Measurements from ENCODE around the gene ATP1A1.

ATP1A1 gene

GRCh38 chr1:116392717-116393404, 19.8 kb downstream of the ATP1A1 start:
- no peak for DNase-seq

- DNase-seq: no peak
Measured at GRCh38 chr1:116393792-116394191, 20.7 kb downstream of the ATP1A1 start.

- DNase-seq: no peak
Measured at GRCh38 chr1:116394270-116394669, 21.2 kb downstream of the ATP1A1 start.

- DNase-seq: no peak
Measured at GRCh38 chr1:116396769-116397168, 23.7 kb downstream of the ATP1A1 start.

DNA sequence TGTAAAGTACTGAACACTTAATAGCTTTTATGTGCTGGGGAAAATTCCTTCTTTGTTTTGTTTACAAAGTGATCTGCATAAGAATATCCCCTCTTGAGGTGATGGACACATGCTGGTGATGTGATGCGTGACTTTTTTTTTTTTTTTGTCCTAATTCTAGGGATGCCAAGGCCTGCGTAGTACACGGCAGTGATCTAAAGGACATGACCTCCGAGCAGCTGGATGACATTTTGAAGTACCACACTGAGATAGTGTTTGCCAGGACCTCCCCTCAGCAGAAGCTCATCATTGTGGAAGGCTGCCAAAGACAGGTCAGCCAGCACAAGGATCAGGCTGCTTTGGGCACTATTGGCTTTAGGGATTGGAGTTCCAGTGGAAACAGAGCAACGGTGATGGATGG, 24.7 kb downstream of the ATP1A1 start:
- DNase-seq: no peak

DNA sequence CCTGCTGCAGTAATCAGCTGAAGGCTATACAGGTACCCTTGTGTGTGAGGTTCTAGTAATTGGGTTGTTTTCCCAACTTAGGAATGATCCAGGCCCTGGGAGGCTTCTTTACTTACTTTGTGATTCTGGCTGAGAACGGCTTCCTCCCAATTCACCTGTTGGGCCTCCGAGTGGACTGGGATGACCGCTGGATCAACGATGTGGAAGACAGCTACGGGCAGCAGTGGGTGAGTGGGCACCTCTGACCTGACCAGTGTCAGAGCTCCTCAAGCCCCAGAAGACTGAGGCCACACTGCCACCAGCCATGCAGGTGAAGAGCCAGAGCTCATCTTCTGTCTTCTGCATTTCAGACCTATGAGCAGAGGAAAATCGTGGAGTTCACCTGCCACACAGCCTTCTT, 27.7 kb downstream of the ATP1A1 start:
- DNase-seq: no peak

DNA sequence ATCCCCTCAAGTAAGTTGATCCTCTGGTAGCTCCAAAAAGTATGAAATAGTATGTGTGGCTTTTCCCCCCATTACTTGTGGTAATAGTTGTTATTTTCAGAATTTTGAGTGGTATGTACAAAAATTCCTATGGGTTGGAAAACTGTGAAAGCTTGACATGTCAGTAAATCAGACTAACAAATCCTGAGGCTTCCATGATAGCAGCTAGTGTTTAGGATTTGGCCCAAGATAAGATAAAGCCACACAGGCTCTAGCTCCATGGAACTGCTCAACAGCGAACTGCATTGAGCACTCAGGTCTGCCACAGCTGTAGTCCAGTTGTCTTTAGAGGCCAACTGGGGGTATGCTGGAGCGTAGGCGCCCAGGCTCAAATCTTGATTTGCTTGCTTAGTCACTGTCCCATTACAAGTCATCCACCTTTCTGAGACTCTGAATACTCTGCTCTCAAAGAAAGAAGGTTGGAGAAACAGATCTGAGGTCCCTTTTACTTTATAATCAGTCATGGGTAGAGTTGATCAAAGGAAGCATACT, 28.7 kb downstream of the ATP1A1 start:
- no peak for DNase-seq

DNA sequence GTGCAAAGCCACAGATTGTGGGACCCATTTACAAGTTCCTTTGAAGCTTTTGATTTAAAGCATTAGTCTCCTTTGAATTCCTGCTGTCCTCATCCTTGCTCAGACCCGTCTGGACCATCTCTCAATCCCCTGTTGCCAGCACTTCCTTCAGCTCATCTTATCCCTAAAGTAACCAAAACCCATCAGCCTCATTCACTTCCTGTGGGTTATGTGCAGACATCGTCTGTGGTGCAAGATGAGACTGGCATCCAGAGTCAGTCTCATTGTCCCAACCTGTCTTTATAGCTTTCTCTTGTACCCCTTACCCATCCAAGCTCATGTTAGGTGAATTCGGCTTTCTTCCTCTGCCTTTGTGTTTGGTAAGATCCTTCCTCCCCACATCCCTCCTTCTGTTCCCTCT, 29.3 kb downstream of the ATP1A1 start:
- no peak for DNase-seq

- no peak for DNase-seq
Measured at GRCh38 chr1:116403496-116404136, 30.6 kb downstream of the ATP1A1 start.

GRCh38 chr1:116404699-116405098, 31.7 kb downstream of the ATP1A1 start:
- no peak for DNase-seq

DNA sequence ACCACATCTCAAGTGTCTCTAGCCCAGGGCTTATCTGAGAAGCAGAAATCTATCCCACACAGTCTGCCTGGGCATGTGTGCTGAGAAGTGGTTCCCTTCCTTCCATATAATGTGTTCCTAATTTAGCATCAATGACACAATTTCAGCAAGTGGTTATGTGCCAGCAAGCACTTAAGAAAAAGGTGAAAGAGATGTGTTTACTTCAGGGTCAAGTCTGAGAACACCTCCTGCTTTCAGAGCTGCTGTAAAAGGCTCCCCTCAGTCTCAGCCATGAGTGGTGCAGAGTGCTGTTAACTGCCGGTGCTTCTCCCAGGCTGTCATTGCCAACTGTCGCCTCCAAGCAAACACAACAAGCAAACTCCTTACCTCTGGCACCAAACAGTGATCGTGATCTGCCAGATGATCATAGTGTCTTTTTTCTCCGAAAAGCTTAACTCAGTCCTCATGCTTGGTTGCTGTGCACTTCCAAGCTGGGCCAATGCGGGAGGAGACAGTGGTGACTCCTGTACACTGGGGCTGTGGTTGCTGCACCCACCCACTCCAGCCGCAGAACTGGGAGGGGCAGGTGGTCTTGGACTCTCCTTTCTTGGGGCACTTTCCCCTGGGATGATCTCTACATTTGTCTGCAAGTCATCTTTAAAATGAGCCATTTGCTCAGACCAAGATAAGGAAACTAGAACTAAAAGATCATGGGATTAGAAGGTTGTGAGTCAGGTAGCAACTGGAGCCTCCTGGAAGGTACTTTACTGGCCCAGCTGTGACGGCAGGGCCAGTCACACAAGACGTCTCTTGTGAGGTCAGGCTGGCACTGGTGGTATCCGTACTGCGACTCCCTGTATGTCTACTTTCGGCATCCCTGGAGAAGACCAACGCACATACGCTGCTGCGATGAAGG, 32.4 kb downstream of the ATP1A1 start:
- DNase-seq: no peak

DNA sequence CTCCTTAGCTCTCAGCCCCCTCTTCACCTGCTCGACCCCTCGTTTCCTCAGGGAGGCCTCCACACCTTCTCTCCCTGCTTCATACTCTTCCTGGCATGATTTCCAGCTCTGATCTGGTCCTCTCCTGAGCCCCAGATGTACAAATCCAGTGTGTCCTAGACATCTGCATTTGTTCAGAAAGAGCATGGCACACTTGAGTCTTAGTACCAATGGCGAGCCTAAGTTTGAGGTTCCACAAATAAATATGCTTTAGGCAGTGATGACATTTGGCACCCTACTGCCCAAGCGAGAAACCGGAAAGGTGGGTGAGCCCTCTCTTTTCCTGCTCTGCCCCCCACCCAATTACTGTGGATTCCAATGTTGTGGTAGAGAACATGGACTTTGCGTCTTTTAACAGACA, 34.0 kb downstream of the ATP1A1 start:
- DNase-seq: no peak

GRCh38 chr1:116408193-116408592, 35.1 kb downstream of the ATP1A1 start:
- no peak for DNase-seq

GRCh38 chr1:116408803-116409720, 36.0 kb downstream of the ATP1A1 start:
- DNase-seq: no peak

DNA sequence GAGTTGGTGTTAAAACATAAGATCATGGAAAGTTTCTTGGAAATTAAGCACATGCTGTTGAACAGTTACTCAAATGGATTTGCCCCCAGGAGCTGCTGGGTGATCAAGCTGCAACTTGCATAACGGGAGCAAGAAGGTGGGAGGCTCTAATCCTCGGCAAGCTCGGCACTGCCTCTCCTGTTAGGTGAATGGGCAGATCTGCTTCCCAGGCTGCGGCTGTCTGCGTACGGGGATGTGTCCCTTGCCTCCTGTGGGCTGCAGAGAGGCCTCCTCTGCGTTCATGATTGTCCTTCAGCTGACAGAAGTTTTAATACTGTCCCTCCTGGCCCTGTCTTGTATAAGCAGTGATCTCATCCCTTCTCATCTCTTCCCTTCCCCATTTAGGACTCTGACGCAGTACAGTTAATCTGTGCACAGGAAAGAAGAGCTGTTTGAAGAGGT, 36.7 kb downstream of the ATP1A1 start:
- DNase-seq: no peak

DNA sequence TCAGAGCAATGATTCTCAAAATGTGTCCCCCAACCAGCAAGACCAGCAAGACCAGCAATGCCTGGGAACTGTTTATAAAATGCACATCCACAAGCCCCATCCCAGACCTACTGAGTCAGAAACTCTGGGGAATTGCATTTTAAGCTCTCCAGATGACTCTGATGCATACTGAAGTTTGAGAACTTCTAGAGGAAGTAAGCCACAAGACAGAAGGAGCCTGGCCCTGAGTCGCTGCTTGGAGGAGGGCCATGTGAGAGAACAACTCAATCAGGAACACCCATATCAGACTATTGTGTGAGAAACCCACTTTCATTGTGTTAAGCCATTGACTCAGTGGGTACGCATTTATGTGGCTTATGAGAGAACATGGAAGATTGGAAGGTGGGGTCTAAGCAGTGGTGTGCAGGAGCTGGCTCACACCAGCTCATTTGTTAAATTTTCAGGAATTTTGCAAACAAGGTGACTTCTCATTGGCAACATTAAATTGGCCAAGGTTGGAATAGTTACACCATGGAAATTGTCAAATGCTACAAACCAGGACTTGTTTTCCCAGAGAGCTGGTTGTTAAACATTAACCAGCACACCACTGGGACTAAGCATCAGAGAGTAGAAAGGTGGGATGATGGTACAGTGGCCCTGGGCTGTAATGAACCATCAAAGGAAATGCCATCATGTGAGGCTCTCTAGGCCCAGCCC, 38.9 kb downstream of the ATP1A1 start:
- DNase-seq: no peak

DNA sequence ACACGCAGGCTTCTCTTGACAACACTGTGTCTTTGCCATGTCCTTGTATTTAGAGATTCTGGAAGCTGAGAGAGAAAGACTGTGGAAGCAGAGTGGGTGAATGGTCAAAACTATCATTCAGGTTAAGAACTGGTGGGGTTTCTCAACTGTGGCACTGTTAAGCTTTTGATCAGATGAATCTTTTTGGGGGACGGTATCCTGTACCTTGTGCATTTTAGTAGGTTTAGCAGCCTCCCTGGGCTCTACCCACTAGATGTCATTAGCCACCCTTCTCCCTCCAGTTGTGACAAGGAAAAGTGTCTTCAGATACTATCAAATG, 39.4 kb downstream of the ATP1A1 start:
- DNase-seq: no peak

- DNase-seq: no peak
Measured at GRCh38 chr1:116412898-116413297, 39.9 kb downstream of the ATP1A1 start.

- DNase-seq: no peak
Measured at GRCh38 chr1:116413414-116413813, 40.4 kb downstream of the ATP1A1 start.

DNA sequence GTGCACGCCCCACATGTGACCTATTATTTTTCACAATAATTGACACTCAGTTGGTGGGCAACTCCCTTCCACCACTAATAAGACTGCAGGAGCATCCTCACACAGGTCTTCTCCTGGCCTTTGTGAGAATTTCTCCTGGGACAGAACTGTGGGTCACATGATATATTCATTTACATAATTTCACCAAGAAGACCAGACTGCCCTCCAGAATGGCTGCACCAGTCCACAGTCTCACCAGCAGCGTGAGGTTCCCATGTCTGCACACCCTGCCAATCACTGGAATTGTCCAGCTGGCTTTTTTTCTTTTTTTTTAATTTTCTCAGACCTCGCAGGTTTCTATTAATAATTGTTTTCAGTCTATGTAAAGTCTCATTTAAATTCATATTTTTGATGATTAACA, 41.3 kb downstream of the ATP1A1 start:
- no peak for DNase-seq

- DNase-seq: no peak
Measured at GRCh38 chr1:116415200-116415698, 42.2 kb downstream of the ATP1A1 start.
